NCI-H345 (cell line): Measurements from ENCODE around the gene BABAM1.

Experiments
- DNase-seq: peaks from one replicate; lab custom pipeline; 2025; lab: John Stamatoyannopoulos, UW

BABAM1 gene

DNA sequence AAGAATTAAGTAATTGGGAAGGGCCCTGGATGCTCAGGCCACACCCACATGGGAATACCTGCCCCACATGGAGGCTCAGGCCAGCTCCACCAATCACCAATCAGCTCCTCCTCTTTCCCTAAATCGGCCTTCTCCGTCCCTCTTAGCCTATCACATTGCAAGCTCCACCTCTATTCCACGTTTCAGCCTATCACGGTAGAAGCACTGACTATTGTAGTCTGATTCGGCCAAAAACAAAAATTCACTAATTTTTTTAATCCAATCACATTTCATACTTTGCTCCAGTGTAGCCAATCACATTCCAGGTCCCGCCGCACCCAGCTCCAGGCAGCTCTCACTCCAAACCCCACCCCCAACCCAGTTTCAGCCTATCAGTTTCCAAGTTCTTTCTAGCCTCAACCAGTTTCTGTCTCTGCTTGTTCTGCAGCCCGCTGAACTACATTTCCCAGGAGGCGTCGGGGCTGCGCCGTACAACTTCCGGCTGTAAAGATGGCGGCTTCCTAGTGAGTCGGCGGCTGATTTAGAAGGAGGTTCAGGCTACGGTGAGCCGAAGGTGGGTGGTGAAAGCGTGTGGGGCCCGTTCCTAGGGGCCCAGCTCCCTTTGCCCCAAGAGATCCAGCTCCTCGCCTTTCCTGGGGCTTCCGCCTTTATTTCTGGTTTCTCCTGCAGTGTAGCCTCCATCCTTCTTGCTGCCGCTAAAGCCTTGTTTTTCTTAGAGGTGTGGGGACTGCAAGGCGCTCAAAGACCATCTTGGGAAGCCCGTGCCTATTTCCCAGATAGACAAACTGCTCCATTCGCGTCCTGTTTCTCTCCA, at the start of gene BABAM1:
BABAM1 (plus strand) TSS at position 469 of the 814 bp plus-strand sequence. CDS start 1,364 bp downstream, outside the sequence.
- peak; percentile 95 for DNase-seq

DNA sequence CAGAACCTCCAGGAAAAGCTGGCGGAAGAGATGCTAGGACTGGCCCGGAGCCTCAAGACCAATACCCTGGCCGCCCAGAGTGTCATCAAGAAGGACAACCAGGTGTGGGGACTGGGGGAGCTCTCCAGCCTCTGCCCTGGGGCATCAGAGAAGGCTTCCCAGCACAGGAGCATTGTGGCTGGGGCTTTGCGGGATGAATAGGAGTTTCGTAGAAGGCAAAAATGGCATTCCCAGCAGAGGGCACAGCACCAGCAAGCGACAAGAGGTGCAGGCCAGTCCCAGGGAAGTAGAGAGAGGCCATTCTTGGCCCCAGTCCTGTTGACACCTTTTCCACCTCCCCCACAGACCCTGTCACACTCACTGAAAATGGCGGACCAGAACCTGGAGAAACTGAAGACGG, 48.0 kb upstream of the BABAM1 start:
- no peak for DNase-seq

DNA sequence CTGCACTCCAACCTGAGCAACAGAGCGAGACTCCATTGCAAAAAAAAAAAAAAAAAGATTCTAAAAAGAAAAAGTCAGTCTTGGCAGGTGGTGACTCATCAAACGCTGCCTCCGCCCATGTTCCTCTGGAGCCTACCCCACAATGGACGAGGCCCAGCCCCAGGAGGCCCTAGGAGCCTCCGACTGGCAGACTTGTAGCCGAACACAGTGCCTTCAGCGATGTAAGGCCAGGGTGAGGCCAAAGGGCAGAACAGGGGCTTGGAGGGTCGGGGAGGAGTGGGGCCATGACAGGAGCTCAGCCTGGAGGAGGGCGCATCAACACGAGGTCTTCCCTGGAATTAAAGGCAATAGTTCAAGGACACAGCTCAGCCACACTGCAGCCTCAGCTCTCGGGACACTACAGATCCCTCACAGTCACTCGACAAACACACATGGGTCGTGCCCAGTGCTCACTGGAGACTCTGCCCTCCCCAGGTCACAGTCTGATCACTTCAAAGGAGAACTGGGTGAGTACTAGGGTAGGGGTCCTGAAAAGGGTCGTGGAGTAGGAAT, 47.0 kb upstream of the BABAM1 start:
- DNase-seq, result no peak

DNA sequence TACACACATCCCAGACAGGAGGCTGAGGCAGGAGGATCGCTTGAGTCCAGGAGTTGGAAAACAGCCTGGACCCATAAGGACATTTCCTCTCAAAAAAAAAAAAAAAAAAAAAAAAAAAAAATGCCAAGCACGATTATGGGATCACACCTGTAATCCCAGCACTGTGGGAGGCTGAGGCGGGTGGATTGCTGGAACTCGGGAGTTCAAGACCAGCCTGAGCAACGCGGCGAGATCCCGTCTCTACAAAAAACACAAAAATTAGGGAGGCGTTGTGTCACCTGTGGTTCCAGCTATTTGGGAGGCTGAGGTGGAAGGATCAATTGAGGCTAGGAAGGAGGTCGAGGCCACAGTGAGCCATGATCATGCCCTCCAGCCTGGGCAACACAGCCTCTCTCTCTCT, 42.2 kb upstream of the BABAM1 start:
- no peak for DNase-seq

DNA sequence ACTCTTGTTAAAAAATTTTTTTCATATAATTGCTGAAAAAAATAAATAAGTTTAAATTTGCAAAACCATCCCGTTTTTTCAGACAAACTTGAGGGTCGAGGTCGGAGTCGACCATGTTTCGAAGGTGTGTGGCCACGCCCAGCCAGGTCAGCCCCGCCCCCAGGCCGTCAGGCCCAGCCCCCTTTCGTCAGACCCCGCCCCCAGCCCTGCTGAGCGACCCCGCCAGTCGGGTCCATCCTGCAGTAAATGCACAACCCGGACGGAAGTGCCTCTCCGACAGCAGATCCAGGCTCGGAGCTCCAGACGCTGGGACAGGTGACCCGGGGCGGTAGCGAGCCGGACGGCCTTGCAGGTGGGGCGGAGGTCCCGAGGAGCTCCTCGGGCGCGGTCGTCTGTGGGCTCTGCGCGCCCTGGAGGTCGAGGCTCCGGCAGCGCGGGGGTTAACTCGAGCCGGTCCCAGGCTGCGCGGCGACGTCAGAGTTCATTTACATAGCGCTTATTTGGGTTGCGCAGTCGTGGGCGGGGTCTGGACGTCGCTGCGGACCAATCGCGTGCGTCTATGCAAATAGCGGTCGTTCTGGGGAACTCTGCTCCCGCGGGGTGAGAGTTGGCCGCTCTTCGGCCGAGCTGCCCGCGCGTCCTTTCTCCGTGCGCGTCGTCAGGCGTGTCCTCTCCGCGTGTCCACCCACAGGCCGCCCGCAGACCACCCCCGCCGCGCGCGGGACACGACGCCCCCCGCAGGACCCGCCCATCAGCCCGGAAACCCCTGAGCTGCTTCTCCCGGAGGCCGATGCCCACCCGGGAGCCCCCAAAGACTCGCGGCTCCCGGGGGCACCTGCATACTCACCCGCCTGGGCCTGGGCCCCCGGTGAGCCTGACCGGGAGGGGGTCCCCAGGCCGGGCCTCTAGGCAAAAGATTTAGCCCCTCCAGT, 41.0 kb upstream of the BABAM1 start, which contains the start of gene OCEL1:
OCEL1 (plus strand) TSS at position 225 of the 932 bp plus-strand sequence; CDS start at position 247, 22 bp downstream.
- DNase-seq, result peak; percentile 93

DNA sequence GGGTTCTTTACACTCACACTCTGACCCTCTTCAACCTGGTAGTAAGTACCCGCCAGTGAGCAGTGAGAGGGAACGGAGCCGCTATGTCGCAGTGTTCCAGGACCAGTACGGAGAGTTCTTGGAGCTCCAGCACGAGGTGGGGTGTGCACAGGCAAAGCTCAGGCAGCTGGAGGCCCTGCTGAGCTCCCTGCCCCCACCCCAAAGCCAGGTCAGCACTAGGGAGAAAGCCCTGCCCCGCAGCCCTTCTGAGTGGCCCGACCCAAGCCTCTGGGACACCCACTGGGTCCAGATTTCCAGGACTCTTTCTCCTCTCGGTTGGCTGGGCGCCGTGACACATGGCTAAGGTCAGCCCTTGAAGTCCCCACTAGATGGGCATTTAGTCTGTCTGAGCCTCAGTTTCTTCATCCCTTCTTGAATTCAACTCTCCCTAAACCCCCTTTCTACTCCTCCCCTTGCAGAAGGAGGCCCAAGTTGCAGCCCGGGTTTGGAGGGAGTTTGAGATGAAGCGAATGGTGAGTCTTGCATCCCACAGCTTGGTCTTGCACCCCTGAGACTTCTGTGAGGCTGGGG, 39.4 kb upstream of the BABAM1 start:
- DNase-seq, result no peak

DNA sequence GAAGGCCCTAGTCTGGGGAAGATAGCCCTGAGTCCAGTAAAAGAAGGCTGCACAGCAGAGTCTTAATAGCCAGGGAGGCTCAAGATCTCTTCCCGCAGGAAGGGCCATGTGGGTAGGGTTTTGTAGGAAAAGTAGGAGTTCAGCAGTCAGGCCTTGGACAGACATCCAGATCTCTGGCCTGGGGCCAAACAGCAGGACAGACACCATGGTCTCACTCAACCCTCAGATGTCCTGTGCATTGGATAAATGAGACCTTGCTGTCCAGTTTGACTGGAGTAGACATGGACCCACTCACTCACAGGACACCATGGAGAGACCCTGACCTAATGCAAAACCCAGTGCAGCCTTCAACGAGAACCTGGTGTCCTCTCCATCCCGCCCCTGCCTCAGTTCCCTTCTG, 37.4 kb upstream of the BABAM1 start:
- no peak for DNase-seq

DNA sequence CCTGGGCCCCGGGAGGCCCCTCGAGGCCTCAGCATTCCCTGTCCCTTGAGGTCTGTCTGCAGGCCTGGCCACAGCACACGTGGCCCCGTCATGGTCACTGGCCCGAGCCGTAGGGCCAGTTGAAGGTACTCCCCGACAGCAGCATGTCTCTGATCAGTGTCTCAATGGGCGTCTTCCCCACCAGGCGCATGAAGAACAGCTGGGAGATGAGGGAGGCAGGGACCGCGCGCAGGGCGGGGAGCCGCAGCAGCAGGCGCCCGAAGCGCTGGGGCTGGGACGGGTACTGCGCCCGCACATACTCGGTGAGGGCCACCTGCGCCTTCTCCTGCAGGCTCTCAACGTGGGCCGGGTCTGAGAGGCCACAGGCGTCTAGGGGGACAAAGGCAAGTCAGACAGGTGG, 35.0 kb upstream of the BABAM1 start:
- no peak for DNase-seq

DNA sequence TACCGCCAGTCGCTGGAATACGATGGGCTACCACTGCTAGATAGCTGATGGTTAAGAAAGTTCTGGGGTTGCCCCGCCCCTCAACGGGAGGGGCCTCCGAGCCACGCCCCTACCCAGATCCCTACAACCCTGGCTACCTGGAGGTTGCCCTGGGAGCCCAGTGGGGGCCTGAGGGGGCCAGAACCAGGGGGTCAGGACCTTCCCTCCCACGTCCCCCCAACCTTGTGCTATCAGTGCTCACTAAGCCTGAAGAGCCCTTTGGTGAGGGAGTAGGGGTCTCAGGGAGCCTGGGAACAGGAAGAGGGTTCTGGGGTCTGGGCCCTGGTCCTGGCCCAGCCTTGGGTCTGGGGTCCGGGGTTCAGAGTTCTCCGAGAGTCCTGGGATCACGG, 32.3 kb upstream of the BABAM1 start:
- peak; percentile 64 for DNase-seq

DNA sequence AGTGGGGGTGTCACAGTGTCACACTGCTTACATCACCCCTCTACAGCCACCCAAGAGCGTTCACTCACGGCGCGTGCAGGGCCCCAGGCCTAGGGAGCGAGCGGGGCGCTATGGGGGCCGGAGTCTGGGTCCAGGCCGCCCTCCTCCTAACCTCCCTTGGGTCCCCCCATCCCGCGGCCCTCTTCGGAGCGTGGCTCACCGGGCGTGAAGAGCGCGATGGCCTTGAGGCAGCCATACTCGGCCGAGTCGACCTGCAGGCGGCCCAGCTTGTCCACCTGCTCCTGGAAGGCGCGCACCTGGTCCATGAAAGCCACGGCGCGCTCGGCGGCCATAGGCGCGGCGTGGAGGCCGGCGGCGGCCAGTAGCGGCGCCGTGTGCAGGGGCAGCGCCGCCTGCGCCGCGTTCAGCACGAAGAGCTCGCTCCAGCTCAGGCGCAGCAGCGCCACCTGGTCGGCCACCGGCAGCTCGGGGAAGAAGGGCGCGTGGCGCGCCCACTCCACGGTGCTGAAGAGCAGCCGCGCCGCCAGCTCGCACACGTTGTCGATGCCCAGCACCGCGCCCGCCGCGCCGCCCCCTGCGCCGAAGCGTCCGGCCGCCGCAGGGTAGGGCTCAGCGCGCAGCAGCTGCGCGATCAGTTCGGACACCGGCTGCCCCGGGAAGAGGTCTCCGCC, 31.8 kb upstream of the BABAM1 start:
- DNase-seq, result peak; percentile 60

DNA sequence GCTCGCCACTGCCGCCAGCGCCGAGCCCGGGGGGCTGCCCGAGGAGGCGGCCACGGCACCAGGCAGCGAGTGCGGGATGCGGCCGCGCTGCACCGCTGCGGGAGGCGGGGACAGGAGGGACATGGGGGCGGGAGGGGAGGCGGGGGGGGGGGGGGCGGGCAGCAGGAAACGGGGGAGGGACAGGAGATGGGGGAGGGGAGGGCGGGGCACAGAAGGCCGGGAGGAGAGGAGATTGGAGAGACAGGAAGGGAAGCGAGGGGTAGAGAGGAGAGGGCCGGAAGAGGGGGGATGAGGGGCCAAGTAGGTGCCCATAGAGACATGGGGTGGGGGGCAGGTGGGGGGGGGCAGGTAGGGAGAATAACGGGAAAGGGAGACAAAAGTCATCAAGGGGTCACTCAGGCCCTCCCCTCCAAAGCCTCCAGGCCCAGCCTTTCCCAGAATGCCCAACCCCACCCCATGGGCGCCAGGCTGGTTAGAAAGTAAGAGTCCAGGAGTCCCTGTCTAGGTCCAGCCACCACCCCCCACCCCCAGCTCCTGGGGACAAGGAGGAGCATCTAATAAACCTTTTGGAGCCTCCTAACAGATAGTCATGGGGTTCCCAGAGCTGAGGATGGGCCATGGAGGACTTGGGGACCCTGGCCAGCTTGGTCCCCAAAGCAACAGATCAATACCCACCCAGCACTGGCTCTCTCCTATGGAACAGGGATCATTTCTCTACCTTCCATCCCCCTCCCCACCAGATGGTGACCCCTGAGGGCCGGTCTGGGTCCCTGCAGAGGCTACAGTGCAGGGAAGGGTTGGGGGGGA, 31.1 kb upstream of the BABAM1 start:
- DNase-seq, result peak; percentile 60

DNA sequence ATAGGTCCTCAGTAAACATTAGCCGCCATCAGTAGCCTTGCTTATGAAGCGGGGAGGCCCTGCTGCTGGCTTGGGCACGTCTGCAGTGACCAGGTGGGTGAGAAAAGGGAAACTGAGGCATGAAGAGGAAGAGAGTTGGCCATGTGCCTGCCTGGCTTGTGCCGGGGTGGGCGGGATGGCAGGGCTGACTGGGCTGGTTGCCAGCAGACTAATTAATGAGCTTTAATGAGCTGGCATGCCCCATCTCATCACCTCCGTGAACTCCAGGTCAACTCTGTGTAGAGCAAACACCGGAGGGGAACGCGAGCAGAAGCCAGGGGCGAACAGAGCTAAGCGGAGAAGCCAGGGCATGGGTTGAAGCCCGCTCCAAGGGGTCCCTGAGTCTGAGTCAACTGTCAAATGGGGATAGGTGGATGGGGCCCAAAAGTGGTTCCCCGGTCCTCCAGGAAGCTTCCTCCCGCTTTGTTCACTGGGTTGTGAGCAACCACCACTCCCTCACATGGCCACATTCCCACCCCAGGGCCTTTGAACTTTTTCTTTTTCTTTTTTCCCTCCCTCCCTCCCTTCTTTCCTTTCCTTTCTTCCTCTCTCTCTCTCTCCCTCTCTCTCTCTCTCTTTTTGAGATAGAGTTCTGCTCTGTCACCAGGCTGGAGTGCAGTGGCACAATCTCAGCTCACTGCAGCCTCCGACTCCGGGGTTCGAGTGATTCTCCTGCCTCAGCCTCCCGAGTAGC, 30.3 kb upstream of the BABAM1 start:
- DNase-seq, result no peak

DNA sequence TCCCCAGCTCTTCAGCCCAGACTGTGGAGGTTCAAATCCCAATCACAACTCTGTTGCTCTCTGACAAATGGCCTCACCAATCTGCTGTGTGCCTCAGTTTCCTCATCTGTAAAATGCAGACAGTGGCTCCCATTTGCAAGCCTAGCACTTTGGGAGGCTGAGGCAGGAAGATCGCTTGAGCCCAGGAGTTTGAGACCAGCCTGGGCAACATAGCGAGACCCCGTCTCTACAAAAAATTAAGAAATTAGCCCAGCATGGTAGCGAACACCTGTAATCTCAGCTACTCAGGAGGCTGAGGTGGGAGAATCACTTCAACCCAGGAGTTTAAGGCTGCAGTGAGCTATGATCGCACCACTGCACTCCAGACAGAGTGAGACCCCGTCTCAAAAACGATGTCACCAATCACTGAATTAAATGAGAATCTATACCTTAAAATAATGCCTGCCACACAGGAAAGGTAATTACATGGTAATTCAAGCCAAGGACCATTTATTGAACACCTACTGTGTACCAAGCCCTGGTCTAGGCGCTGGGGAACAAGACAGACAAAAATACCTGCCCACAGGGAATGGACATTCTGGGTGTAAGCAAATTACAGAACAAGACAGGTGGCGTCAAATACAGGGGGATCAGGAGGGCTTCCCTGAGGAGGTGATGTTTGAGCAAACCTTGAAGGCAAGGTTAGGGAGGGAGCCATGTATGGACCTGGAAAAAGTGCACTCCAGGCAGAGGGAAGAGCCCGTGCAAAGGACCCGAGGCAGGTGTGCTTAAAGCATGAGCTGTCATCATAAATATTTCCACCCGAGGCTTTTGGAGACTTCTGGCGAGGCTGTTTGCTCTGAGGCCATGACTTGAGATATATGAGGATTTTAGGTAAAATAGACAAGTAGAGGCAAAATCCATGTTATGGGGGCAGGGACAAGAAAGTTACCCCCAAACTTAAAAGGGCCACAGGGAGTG, 29.2 kb upstream of the BABAM1 start:
- DNase-seq, result no peak

DNA sequence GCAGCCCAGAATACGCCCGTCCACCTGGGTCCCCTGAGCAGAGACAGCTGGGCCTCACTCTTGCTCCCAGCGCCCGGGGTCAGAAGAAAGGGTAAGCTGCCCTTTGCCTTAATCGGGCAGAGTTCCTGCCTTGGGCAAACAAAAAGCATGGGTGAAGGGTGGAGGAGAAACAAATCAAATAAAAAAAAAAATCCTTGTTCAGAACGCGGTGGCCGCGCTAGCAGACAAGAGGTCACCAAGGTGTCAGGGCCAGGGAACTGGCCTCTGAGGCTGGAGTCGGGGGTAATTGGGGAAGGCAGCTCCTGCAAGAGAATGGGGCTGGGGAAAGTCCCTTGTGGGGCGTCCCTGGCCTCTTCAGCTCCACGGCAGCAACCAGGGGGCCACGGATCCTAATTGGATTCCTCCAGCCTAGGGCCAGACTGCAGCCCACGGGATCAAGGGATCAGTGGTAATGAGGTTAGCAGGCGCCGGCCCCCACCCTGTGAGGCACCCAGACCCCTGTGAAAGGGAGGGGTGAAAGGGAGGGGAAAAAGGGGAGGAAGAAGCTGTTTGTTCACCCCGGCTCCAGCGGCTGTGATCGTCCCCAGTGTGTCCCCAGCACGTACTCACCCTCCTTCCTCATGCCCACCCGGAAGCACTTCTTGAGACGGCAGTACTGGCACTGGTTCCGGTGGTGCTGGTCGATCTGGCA, 27.0 kb upstream of the BABAM1 start:
- DNase-seq, result no peak

DNA sequence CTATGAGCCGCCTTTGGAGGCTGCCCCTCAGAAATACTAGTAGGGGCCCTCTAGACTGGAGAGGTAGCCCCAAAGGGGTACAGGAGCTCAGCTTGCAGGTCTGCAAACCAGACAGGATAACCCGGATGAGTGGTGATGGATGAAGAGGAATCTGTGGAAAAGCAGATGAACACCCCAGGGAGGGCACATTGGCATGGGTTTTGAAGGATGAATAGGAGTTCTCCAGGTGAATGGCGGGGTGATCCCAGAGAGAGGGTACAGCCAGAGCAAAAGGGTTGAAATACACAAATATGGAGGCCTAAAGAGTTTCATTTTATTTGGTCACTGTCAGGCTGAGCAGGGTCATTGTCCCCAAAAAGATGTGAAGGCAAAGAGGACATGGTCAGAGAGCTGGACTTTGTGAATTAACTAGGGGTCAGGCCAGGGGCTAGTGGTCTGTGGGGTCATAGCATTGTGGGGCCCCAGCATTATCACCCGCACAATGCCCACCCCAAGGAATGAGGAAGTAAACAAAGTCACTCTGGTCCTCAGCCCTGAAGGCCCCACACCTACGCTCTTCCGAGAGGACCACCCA, 26.3 kb upstream of the BABAM1 start:
- DNase-seq, result no peak

DNA sequence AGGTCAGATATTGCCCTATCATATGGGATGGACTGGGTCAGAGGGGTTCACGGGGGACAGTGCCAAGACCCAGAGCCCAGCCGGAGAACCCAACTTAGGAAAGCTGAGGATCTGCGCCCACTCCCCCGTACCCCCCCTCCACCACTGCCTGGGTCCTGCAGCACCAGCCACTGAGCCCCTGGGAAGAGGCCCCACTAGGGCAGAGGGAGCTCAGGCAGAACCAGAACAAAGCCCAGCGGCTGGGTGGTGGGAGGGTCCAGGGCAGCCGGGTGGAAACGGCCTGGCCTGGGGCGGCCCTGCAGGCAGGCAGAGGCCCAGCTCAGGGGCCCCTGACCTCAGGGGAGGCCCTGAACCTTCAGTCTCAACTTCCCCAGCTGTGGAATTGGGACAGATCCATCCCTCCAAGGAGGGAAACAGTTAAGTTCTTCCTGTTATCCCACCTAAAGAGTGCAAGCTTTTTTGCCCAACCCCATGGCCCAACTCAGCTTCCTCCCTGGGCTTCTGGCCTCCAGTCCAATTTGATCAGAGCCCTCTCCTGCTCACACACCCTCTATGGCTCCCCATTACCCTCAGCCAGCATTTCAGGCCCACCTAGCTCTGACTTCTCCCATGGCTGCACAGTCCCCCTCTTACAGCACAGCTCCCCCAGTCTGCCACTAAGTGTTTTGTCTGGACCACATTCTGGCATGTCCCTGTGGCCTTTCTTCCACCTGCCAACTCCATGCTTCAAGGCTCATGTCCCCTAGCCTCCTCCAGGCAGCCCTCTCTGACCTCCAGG, 24.6 kb upstream of the BABAM1 start:
- DNase-seq, result no peak

DNA sequence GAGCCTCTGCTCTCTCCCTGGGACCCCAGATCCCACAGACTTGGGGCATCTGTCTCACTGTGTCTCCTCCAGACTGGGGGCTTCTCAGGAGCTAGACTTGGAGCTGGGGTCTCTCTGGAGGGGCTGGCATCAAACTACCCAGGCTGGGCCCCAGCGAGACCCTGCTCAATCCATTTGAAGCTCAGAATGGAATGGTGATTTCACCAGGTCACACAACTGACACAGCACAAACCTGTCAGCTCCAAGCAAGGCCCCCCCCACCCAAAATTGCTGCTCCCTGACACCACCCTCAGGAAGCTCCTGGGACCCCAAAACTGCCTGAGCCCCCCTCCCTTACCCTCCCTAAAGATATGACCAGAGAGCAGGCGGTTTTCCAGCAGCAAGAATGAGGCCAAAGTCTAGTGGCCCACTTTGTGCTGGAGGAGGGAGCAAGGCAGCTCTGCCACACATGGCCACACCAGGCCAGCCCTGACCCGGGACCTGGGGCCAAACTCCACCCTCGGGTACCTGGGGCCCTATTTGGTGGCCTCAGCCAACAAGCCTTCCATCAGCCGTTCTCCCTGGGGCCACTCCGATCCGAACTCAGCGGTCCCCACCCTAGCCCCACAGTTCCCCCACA, 23.9 kb upstream of the BABAM1 start:
- DNase-seq, result no peak
